Measurements from ENCODE around the gene RMRP.

RMRP gene

GRCh38 chr9:35686222-35687203 is 28.7 kb upstream of the RMRP start:
- peak; percentile 94 for DNase-seq (ENCODE audit: low spot score)

GRCh38 chr9:35685506-35685905 is 27.7 kb upstream of the RMRP start:
- no peak for DNase-seq (ENCODE audit: low spot score)

GRCh38 chr9:35684921-35685320 is 27.1 kb upstream of the RMRP start:
- no peak for DNase-seq (ENCODE audit: low spot score)

GRCh38 chr9:35683323-35683722 is 25.5 kb upstream of the RMRP start:
- DNase-seq (ENCODE audit: low spot score) = no peak

- DNase-seq (ENCODE audit: low spot score) = no peak
These were observed 24.9 kb upstream of the RMRP start for GRCh38 chr9:35682520-35683315.

- no peak for DNase-seq (ENCODE audit: low spot score)
These were observed 24.2 kb upstream of the RMRP start for GRCh38 chr9:35682051-35682450.

- DNase-seq (ENCODE audit: low spot score) = no peak
These were observed 23.7 kb upstream of the RMRP start for GRCh38 chr9:35681341-35682002.

- peak; percentile 80 for DNase-seq (ENCODE audit: low spot score)
These were observed 22.7 kb upstream of the RMRP start for GRCh38 chr9:35680331-35681105.

- no peak for DNase-seq (ENCODE audit: low spot score)
These were observed 22.0 kb upstream of the RMRP start for GRCh38 chr9:35679766-35680330.

- no peak for DNase-seq (ENCODE audit: low spot score)
These were observed 21.3 kb upstream of the RMRP start for GRCh38 chr9:35679091-35679490.

GRCh38 chr9:35675732-35676392 is 18.0 kb upstream of the RMRP start:
- no peak for DNase-seq (ENCODE audit: low spot score)

- DNase-seq (ENCODE audit: low spot score) = no peak
These were observed 17.4 kb upstream of the RMRP start for GRCh38 chr9:35675204-35675603.

GRCh38 chr9:35674025-35674361 is 16.2 kb upstream of the RMRP start:
- DNase-seq (ENCODE audit: low spot score) = peak; percentile 37

- DNase-seq (ENCODE audit: low spot score) = peak; percentile 96
These were observed 15.6 kb upstream of the RMRP start, which contains the start of gene CA9 for GRCh38 chr9:35673132-35674024. Gene CA9 (plus strand): TSS chr9:35673928. CDS start chr9:35673960, 32 bp downstream.

- DNase-seq (ENCODE audit: low spot score) = no peak
These were observed 11.7 kb upstream of the RMRP start for GRCh38 chr9:35669331-35670145.

GRCh38 chr9:35667939-35668338 is 10.1 kb upstream of the RMRP start:
- no peak for DNase-seq (ENCODE audit: low spot score)

- no peak for DNase-seq (ENCODE audit: low spot score)
These were observed 8.7 kb upstream of the RMRP start for GRCh38 chr9:35666549-35666948.

- DNase-seq (ENCODE audit: low spot score) = no peak
These were observed 8.2 kb upstream of the RMRP start for GRCh38 chr9:35666045-35666444.

GRCh38 chr9:35665471-35665818 is 7.6 kb upstream of the RMRP start:
- DNase-seq (ENCODE audit: low spot score) = no peak

All from cerebellar cortex (tissue), 1 donor.